NCI-H1694 (cell line): ENCODE data around the gene C20orf96.
"Not testable (repeated sequence)": the region's sequence is repeated elsewhere in the genome, so short reads cannot be mapped to it uniquely, and the experiment has no call there.

Experiments used
- DNase-seq: peaks from one replicate; lab custom pipeline; 2025; lab: John Stamatoyannopoulos, UW

The C20orf96 gene

GRCh38 chr20:278607-279571, 11.7 kb downstream of the C20orf96 start:
- no peak for DNase-seq

- DNase-seq, result no peak
These were observed 12.4 kb downstream of the C20orf96 start for GRCh38 chr20:278181-278580.

GRCh38 chr20:277496-277781, 13.1 kb downstream of the C20orf96 start:
- DNase-seq, result no peak

GRCh38 chr20:276620-277495, 13.7 kb downstream of the C20orf96 start:
- DNase-seq, result no peak

GRCh38 chr20:275791-276190, 14.8 kb downstream of the C20orf96 start:
- no peak for DNase-seq

GRCh38 chr20:273884-274283, 16.7 kb downstream of the C20orf96 start:
- no peak for DNase-seq

GRCh38 chr20:272718-273117, 17.8 kb downstream of the C20orf96 start:
- no peak for DNase-seq

- DNase-seq, result no peak
These were observed 19.0 kb downstream of the C20orf96 start for GRCh38 chr20:271528-271927.

- no peak for DNase-seq
These were observed 19.5 kb downstream of the C20orf96 start for GRCh38 chr20:271069-271468.

GRCh38 chr20:270517-270916, 20.0 kb downstream of the C20orf96 start:
- no peak for DNase-seq

- peak; percentile 49 for DNase-seq
These were observed 23.7 kb downstream of the C20orf96 start for GRCh38 chr20:266596-267562.

- no peak for DNase-seq
These were observed 26.8 kb downstream of the C20orf96 start for GRCh38 chr20:263701-264100.

GRCh38 chr20:259981-260380, 30.6 kb downstream of the C20orf96 start:
- DNase-seq, result no peak

- DNase-seq, result no peak
These were observed 31.6 kb downstream of the C20orf96 start for GRCh38 chr20:258963-259362.

- DNase-seq, result no peak
These were observed 32.2 kb downstream of the C20orf96 start for GRCh38 chr20:258269-258858.

GRCh38 chr20:257419-257818, 33.1 kb downstream of the C20orf96 start, which contains the start of gene DEFB132:
Gene DEFB132 (plus strand): TSS chr20:257724. CDS start chr20:257779, 55 bp downstream.
- DNase-seq, result no peak

GRCh38 chr20:253447-253846, 37.1 kb downstream of the C20orf96 start:
- not testable (repeated sequence) for DNase-seq

GRCh38 chr20:252801-253200, 37.7 kb downstream of the C20orf96 start:
- DNase-seq, result no peak

- DNase-seq, result no peak
These were observed 39.2 kb downstream of the C20orf96 start for GRCh38 chr20:251354-251753.

GRCh38 chr20:242905-243304, 47.6 kb downstream of the C20orf96 start:
- DNase-seq, result no peak

GRCh38 chr20:237929-238328, 52.6 kb downstream of the C20orf96 start:
- DNase-seq, result no peak
